NB4 (cell line): ENCODE data around the gene MYRF.
A peak's percentile ranks its signal among the peaks of the same experiment; 100 is the strongest.

Experiments used
- DNase-seq: peaks from one replicate; pipeline ENCODE4 v3.0.0; 2010; ENCODE audit warnings: low read depth
- H3K4me3 ChIP-seq: one replicate; pipeline ENCODE4 v1.5.1; 2011; ENCODE audit warnings: mild to moderate bottlenecking, low read depth, low read length, moderate library complexity
- MYC ChIP-seq: IDR thresholded peaks from 2 replicates; pipeline ENCODE4 v1.6.1; 2011; ENCODE audit warnings: low read depth, low read length
- POLR2A ChIP-seq: IDR thresholded peaks from 2 replicates; pipeline ENCODE4 v1.6.1; 2011; ENCODE audit warnings: mild to moderate bottlenecking; ENCODE audit not compliant: insufficient read length; ENCODE audit errors: extremely low read depth
- TF ChIP-seq, protein P1 (sequence below): IDR thresholded peaks from 2 replicates; pipeline ENCODE4 v1.6.1; 2011; ENCODE audit warnings: low read depth, low read length
- TF ChIP-seq, protein P2 (sequence below): IDR thresholded peaks from one replicate; pipeline ENCODE4 v1.5.1; 2012; ENCODE audit warnings: low read depth, low read length

MYRF gene

DNA sequence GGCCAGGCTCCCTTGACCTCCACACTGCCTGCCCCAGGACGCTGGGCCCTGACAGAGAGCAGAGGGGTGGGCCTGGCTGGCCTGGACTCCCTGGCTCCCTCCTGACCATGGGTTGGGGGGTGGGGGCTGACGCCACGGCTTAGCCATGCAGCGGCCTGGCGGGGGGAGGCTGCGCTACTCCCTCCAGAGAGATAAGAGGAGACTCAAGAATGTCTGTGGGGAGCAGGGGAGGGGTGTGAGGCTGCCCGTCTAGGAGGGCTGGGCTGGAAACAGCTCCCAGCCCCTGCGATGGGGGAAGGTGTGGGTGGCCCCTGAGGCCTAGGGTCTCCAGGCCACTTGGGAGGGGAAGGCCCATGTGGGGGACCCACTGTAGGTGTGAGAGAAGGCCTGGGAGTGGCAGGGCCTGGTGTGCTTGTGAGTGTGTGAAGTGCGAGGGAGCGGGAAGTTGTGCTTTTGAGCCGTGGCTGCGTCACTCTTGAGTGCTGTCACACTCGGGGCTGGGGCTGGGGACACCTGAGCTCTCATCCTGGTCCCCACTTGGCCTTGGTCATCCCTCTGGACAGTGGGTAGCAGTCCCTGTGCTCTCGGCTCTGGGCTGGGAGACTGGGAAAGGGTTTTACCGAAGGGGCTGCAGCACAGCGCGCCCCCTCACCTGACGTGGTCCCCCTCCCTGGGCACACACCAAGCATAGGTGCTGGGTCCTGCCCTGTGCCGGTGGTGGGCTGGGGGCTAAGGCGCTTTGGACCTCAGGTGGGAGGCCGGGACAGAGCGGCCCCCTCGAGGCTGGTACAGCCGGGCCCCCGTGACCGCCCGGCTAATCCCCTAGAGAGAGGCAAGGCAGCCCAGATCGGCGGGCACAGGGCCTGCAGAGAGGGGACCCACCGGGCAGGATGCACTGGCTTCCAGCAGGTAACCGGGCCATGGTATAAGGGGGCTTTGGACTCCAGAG lies 2.4 kb downstream of the MYRF start:
- DNase-seq, result no peak
- H3K4me3 ChIP-seq, result no peak overlapping the region
- no peak for TF ChIP-seq MYC
- TF ChIP-seq POLR2A, result no peak
- TF ChIP-seq, protein P1, sequence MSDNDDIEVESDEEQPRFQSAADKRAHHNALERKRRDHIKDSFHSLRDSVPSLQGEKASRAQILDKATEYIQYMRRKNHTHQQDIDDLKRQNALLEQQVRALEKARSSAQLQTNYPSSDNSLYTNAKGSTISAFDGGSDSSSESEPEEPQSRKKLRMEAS, result no peak
- TF ChIP-seq, protein P2, sequence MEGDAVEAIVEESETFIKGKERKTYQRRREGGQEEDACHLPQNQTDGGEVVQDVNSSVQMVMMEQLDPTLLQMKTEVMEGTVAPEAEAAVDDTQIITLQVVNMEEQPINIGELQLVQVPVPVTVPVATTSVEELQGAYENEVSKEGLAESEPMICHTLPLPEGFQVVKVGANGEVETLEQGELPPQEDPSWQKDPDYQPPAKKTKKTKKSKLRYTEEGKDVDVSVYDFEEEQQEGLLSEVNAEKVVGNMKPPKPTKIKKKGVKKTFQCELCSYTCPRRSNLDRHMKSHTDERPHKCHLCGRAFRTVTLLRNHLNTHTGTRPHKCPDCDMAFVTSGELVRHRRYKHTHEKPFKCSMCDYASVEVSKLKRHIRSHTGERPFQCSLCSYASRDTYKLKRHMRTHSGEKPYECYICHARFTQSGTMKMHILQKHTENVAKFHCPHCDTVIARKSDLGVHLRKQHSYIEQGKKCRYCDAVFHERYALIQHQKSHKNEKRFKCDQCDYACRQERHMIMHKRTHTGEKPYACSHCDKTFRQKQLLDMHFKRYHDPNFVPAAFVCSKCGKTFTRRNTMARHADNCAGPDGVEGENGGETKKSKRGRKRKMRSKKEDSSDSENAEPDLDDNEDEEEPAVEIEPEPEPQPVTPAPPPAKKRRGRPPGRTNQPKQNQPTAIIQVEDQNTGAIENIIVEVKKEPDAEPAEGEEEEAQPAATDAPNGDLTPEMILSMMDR, result no peak

DNA sequence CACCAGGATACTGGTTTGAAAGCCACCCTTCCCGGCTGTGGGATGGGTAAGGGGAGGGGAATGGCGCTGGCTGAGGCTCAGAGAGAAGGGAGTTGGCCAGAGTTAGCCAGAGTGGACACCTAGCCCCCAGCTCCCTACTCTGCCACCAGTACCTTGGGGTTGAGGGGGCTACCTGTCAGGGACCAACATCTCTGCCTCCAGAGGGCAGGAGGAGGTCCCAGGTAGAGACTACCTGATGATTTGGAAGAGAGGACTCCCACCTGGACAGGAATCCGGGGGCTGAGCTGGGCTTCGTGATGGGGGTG lies 3.7 kb downstream of the MYRF start:
- TF ChIP-seq, protein P2, result no peak
- TF ChIP-seq POLR2A, result no peak
- TF ChIP-seq MYC, result no peak
- TF ChIP-seq, protein P1, result no peak
- no peak for DNase-seq
- no peak overlapping the region for H3K4me3 ChIP-seq

DNA sequence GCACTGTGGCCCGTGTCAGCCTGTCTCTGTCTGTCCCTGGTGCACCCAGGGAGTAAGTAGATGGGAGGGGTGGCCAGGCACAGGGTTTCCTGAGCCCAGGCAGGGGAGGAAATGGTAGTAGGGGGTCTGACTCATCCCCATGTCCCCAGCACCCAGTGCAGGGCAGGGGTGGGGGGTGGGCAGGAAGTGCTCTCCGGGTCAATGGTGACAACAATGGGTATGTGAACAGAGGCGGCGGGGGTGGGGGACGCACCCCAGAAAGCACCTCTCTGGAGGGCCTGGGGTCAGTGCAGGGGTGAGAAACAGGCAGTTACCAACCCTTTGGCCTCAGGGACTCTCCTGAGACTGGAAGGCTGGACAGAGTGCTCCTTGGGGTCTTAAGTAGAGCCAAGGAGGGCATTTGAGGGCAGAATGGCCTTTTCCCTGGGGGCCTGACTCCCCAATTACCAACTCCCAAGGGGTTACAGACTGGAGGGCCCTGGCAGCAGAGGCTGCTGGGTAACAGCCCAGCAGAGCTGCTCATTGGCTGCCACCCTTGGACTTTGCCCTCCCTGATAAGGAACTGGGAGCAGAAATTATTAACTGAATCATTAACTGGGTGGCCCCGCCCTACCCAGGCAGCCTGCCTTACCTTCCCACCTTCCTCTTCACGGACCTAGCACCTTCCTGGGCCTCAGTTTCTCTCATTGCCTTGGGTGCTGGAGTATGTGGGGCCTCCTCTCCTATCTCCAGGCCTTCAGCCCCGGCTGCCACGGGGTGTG lies 4.2 kb downstream of the MYRF start:
- DNase-seq, result peak; percentile 98
- H3K4me3 ChIP-seq, result no peak overlapping the region
- TF ChIP-seq, protein P2, result no peak
- TF ChIP-seq, protein P1, result peak; percentile 55; the same call in 1 of the 2 replicates
- TF ChIP-seq MYC, result peak; percentile 81

DNA sequence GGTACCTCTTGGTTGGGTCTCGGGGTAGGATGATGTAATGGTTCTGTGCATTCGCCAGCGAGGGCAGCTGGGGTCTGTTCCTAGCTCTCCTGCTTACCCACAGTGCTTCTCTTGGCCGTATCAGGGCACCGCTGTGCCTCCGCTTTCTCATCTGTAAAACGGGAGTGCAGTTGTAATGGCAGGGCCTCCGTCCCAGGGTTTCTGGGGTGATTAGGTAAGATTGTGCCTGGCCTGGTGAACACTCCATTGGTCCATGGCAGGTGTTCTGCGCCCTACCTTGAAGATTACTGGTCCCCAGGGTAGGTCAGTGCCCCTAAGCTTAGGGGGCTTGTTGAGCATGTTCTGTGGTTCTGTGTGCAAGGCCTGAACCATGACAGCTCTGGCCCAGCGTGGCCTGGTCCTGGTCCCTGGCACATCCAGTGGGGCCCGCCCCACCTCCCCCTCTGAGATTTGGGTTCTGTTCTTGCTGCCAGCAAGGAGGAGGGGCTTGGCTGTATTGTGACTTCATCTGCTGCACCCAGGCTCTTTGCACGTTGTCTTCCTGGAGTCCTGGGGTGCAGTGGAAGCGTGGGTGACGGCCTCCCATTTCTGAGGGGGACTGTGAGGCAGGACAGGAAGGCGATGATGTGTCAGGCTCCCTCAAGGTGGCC lies 4.9 kb downstream of the MYRF start:
- no peak for TF ChIP-seq POLR2A
- no peak for TF ChIP-seq MYC
- TF ChIP-seq, protein P1, result no peak
- TF ChIP-seq, protein P2, result no peak
- no peak for DNase-seq
- no peak overlapping the region for H3K4me3 ChIP-seq

DNA sequence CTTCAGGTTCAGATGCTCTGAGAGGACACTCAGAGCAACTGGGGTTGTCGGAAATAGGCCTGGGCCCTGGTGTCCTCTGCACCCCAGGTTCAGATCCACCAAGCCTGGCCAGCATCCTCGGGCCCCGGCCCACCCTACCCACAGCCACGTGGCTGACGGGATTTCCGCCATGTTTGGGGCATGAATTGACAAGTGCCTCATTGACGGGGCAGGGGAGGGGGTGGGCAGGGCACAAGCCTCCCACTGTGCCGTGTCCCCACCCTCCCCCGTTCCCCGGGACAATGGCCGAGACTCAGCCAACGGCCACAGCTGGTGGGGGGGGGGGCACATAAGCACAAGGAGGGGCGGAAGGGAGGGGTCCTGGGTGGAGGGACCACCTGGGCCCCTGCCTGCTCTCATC lies 8.5 kb downstream of the MYRF start:
- TF ChIP-seq, protein P1, result no peak
- TF ChIP-seq MYC (no peak), POLR2A (no peak)
- TF ChIP-seq, protein P2, result no peak
- no peak for DNase-seq
- no peak overlapping the region for H3K4me3 ChIP-seq
